OCI-LY7 (cell line): ENCODE measurements around the gene KCNH6. TPM values are rescaled to one million over a fixed set of nuclear protein-coding genes. Genes with fewer than 3 reads are reported as not detected.

ENCODE experiments used
- BruUV-seq: library from RNA; stranded (reverse); fragments of 400-500 nt; replicated peaks from 2 replicates; lab custom pipeline; 2021; lab: Mats Ljungman, UMichigan
- CTCF ChIA-PET: fragments of 300-600 bp; sonication (Branson Sonifier 250); formaldehyde crosslinking; loops from one replicate; lab custom pipeline; 2022; ENCODE audit warnings: antibody characterized with exemption; ENCODE audit not compliant: unreplicated experiment; lab: Charles Lee
- POLR2A ChIA-PET: fragments of 300-600 bp; sonication (Branson Sonifier 250); formaldehyde crosslinking; loops from one replicate; lab custom pipeline; 2022; ENCODE audit warnings: antibody characterized with exemption; lab: Charles Lee
- DNase-seq: peaks from one replicate; pipeline ENCODE4 v3.0.0-alpha.2; 2015; ENCODE audit warnings: low spot score
- H2AFZ ChIP-seq: fragments of 200-600 bp; sonication (generic), shearing (Covaris generic); 2 replicates; pipeline ENCODE4 v1.6.1; 2014; ENCODE audit warnings: mild to moderate bottlenecking, antibody characterized with exemption, low read length, moderate library complexity
- H3K27ac ChIP-seq: fragments of 200-600 bp; sonication (generic); 2 replicates; pipeline ENCODE4 v1.5.1; 2014; ENCODE audit warnings: mixed run types, low read depth, mild to moderate bottlenecking, moderate library complexity, low read length, inconsistent platforms; ENCODE audit not compliant: poor library complexity, severe bottlenecking
- H3K36me3 ChIP-seq: fragments of 200-600 bp; sonication (generic); 2 replicates; pipeline ENCODE4 v1.6.1; 2014; ENCODE audit warnings: mild to moderate bottlenecking, antibody characterized with exemption, low read length, moderate library complexity, mixed read lengths; ENCODE audit not compliant: insufficient read depth
- H3K4me1 ChIP-seq: fragments of 200-600 bp; sonication (generic); 2 replicates; pipeline ENCODE4 v1.5.1; 2014; ENCODE audit warnings: mild to moderate bottlenecking, low read length; ENCODE audit not compliant: insufficient read depth, poor library complexity, severe bottlenecking
- H3K4me2 ChIP-seq: fragments of 200-600 bp; sonication (generic); 2 replicates; pipeline ENCODE4 v1.6.1; 2014; ENCODE audit warnings: mild to moderate bottlenecking, low read length
- H3K4me3 ChIP-seq: fragments of 200-600 bp; sonication (generic); 2 replicates; pipeline ENCODE4 v1.5.1; 2014; ENCODE audit warnings: mild to moderate bottlenecking, low read depth, low read length; ENCODE audit not compliant: poor library complexity, severe bottlenecking
- H3K79me2 ChIP-seq: fragments of 200-600 bp; sonication (generic); 2 replicates; pipeline ENCODE4 v1.6.1; 2016; ENCODE audit warnings: low read depth, mild to moderate bottlenecking, low read length, moderate library complexity, mixed read lengths; ENCODE audit not compliant: insufficient read depth
- H3K9me2 ChIP-seq: fragments of 200-600 bp; sonication (generic); 2 replicates; pipeline ENCODE4 v1.6.1; 2016; ENCODE audit warnings: mild to moderate bottlenecking, low read length, mixed read lengths; ENCODE audit not compliant: insufficient read depth
- H3K9me3 ChIP-seq: fragments of 200-600 bp; sonication (generic); 2 replicates; pipeline ENCODE4 v1.6.1; 2014; ENCODE audit warnings: mild to moderate bottlenecking, mixed run types, low read length, mixed read lengths
- H4K20me1 ChIP-seq: fragments of 200-600 bp; sonication (generic); 2 replicates; pipeline ENCODE4 v1.6.1; 2014; ENCODE audit warnings: mild to moderate bottlenecking, antibody characterized with exemption, low read length, moderate library complexity, mixed read lengths; ENCODE audit not compliant: insufficient read depth
- CTCF ChIP-seq: fragments of 200-600 bp; sonication (generic); conservative IDR thresholded peaks from 2 replicates; pipeline ENCODE4 v1.5.1; 2014; ENCODE audit warnings: mild to moderate bottlenecking, antibody characterized with exemption, low read length, moderate library complexity, mixed read lengths
- EZH2phosphoT487 ChIP-seq: fragments of 200-600 bp; sonication (generic); IDR thresholded peaks from 2 replicates; pipeline ENCODE4 v1.6.1; 2018; ENCODE audit warnings: low read depth, borderline replicate concordance, mild to moderate bottlenecking, mixed run types, antibody characterized with exemption, low read length, moderate library complexity, mixed read lengths
- intact Hi-C: fragments of 100-400 bp; cut with micrococcal nuclease; formaldehyde crosslinking; loops from one replicate; pipeline ENCODE4 v1.10.0; 2022; ENCODE audit not compliant: unreplicated experiment
- total RNA-seq, 2 experiments: library from RNA; depleted of rRNA in 1 of 2; stranded (reverse); fragments of >200 nt in 1 of 2; shearing (Covaris generic) in 1 of 2; gene quantifications; 2 replicates each; pipeline ENCODE4 v1.2.3, GENCODE V29; 2014 to 2022

Gene KCNH6
- total RNA-seq, 2 experiments from 2014 or later = not detected

DNA sequence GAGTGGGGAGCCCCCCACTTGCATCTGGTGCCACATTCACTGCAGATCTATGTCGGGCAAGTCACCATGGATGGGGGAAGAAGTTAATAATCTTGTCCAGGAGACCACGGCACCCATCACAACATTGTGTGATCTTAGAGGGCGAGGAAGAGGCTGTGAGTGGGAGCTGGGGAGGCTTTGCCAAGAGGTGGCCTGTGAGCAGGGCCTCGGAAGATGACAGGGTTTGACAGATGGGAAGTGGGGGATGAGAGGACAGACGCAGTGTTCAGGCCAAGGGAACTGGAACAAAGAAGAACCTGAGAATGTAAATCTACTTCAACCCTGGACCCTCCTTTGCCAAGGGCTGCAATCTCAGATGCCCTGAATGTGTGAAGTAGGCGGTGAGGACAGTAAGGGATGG, 33.9 kb upstream of the KCNH6 start:
- H3K79me2 ChIP-seq = no peaks in the 10 kb centered on the region
- no peak overlapping the region for H2AFZ ChIP-seq
- TF ChIP-seq EZH2phosphoT487 (no peak), CTCF (no peak)
- no peak for DNase-seq
- H3K36me3 ChIP-seq = no peaks in the 10 kb centered on the region
- no peak overlapping the region for H3K4me3 ChIP-seq
- no peaks in the 10 kb centered on the region for H3K9me3 ChIP-seq
- POLR2A ChIA-PET = no interaction called here
- intact Hi-C loops = no loop called here
- no peaks in the 10 kb centered on the region for H4K20me1 ChIP-seq
- no peaks in the 10 kb centered on the region for H3K9me2 ChIP-seq
- BruUV-seq = no TSS peak
- H3K4me1 ChIP-seq = peaks cover 8% of the 10 kb centered on the region
- H3K27ac ChIP-seq = no peak overlapping the region
- CTCF ChIA-PET = no interaction called here
- no peak overlapping the region for H3K4me2 ChIP-seq

DNA sequence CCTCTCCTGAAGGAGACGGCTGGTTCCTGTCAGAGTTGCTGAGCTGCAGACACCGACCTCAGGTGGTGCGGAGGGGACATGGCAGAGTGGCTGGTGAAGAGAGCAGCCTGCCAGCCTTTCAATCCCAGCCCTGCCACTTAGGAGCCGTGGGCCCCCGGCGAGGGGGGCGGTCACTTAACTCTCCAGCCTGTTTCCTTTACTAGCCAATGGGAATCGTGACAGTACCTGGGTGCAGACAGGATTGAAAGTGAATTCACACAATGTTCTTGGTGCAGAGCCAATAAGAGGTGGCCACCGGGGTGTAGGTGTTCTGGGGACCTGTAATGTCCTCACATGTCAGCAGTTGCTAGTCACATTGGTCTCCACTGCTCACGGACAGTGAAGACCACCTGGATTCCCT, 32.8 kb upstream of the KCNH6 start:
- no peaks in the 10 kb centered on the region for H3K9me2 ChIP-seq
- H3K4me3 ChIP-seq = no peak overlapping the region
- TF ChIP-seq CTCF = no peak
- no peak for TF ChIP-seq EZH2phosphoT487
- H3K4me2 ChIP-seq = no peak overlapping the region
- no peaks in the 10 kb centered on the region for H4K20me1 ChIP-seq
- H3K79me2 ChIP-seq = no peaks in the 10 kb centered on the region
- H3K36me3 ChIP-seq = no peaks in the 10 kb centered on the region
- H3K27ac ChIP-seq = no peak overlapping the region
- no peak for DNase-seq
- no peaks in the 10 kb centered on the region for H3K9me3 ChIP-seq
- peaks cover 8% of the 10 kb centered on the region for H3K4me1 ChIP-seq
- no TSS peak for BruUV-seq
- CTCF ChIA-PET = no interaction called here
- no peak overlapping the region for H2AFZ ChIP-seq
- POLR2A ChIA-PET = no interaction called here
- intact Hi-C loops = no loop called here

DNA sequence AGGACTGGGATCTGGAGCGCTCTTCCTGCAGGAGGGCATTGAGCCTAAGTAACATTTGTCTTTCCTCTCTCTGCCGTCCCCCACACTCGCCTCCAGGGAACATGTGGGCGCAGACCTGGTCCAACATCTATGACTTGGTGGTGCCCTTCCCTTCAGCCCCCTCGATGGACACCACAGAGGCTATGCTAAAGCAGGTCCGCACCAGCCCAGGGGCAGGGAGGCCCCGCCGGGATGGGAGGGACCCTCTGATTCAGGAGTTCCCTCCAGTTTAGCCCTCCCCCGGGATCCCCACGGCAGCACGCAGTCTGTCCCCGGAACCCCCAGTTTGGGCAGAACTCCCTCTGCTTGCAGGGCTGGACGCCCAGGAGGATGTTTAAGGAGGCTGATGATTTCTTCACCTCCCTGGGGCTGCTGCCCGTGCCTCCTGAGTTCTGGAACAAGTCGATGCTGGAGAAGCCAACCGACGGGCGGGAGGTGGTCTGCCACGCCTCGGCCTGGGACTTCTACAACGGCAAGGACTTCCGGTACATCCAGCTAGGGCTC, 32.2 kb upstream of the KCNH6 start:
- Histone ChIP-seq H3K9me2 (no peaks in the 10 kb centered on the region), H3K36me3 (no peaks in the 10 kb centered on the region), H3K4me2 (no peak overlapping the region), H3K27ac (no peak overlapping the region), H3K79me2 (no peaks in the 10 kb centered on the region), H4K20me1 (no peaks in the 10 kb centered on the region), H2AFZ (no peak overlapping the region), H3K4me1 (peaks cover 8% of the 10 kb centered on the region), H3K9me3 (no peaks in the 10 kb centered on the region), H3K4me3 (no peak overlapping the region)
- POLR2A ChIA-PET = no interaction called here
- BruUV-seq = no TSS peak
- CTCF ChIA-PET = no interaction called here
- no peak for TF ChIP-seq EZH2phosphoT487
- intact Hi-C loops = no loop called here
- DNase-seq = no peak
